ENCODE measurements around the gene TMEM139.

The TMEM139 gene

DNA sequence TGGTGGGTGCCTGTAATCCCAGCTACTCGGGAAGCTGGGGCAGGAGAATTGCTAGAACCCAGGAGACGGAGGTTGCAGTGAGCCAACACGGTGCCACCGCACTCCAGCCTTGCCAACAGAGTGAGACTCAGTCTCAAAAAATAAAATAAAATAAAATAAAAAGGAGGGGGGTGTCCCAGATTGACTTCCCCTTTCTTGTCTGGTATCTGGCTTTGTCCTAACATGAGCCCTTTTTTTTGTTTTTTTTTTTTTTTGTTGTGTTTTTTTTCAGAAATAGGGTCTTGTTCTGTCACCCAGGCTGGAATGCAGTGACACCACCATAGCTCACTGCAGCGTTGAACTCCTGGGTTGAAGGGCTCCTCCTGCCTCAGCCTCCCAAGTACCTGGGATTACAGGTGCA is 8.1 kb downstream of the TMEM139 start:
- Histone ChIP-seq H3K4me3 (ENCODE audit: low read depth, low read length) (no peak overlapping the region), H3K9me3 (ENCODE audit: control insufficient read depth, insufficient read depth, low read length) (no peaks in the 10 kb centered on the region), H3K36me3 (ENCODE audit: control insufficient read depth, insufficient read depth, low read length) (peaks cover 27% of the 10 kb centered on the region), H3K27me3 (ENCODE audit: control insufficient read depth, insufficient read depth, low read length) (no peaks in the 10 kb centered on the region), H3K4me1 (ENCODE audit: control insufficient read depth, insufficient read depth, low read length) (peaks cover 3% of the 10 kb centered on the region), H3K9ac (ENCODE audit: low read depth, low read length) (no peak overlapping the region)

DNA sequence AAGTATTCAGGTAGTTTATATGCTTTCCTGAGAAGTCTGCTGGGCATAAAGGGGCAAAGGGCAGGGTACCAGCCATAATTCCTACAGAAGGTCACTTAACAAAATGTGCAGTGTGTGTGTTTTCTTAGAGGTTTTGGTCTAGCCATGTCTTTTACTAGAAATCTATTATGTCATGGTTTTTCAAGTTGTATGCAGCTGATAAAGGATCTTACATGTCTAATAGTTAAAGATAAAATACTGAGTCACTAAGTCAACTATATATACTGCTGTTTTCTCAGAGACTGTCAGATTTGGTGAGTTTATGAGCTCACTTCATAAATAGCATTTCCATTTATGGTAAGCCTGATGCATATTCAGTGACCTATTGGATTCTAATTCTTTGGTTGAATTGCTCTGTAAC is 11.1 kb downstream of the TMEM139 start:
- Histone ChIP-seq H3K4me3 (ENCODE audit: low read depth, low read length) (no peak overlapping the region), H3K9ac (ENCODE audit: low read depth, low read length) (no peak overlapping the region), H3K4me1 (ENCODE audit: control insufficient read depth, insufficient read depth, low read length) (no peaks in the 10 kb centered on the region), H3K9me3 (ENCODE audit: control insufficient read depth, insufficient read depth, low read length) (no peaks in the 10 kb centered on the region), H3K36me3 (ENCODE audit: control insufficient read depth, insufficient read depth, low read length) (peaks cover 46% of the 10 kb centered on the region), H3K27me3 (ENCODE audit: control insufficient read depth, insufficient read depth, low read length) (no peaks in the 10 kb centered on the region)

DNA sequence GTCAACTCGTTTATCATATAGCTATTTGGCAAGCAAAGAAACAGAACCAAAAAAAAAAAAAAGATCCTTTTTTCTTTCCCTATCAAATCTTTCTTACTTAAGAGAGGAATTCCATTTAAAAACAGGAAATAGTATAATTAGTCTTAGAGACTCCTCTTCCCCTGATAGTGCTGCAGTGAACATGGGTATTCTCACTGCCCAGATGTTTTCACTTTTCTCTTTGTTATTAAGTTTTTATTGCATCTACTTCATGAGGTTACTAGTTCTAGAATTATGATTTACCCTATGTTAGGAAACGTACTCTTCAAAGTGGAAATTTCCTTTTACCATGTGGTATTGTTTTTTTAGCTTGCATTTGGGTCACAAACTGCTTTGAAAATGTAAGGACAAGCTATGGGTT is 11.9 kb downstream of the TMEM139 start:
- Histone ChIP-seq H3K4me3 (ENCODE audit: low read depth, low read length) (no peak overlapping the region), H3K9ac (ENCODE audit: low read depth, low read length) (no peak overlapping the region), H3K9me3 (ENCODE audit: control insufficient read depth, insufficient read depth, low read length) (no peaks in the 10 kb centered on the region), H3K4me1 (ENCODE audit: control insufficient read depth, insufficient read depth, low read length) (no peaks in the 10 kb centered on the region), H3K36me3 (ENCODE audit: control insufficient read depth, insufficient read depth, low read length) (peaks cover 50% of the 10 kb centered on the region), H3K27me3 (ENCODE audit: control insufficient read depth, insufficient read depth, low read length) (no peaks in the 10 kb centered on the region)

DNA sequence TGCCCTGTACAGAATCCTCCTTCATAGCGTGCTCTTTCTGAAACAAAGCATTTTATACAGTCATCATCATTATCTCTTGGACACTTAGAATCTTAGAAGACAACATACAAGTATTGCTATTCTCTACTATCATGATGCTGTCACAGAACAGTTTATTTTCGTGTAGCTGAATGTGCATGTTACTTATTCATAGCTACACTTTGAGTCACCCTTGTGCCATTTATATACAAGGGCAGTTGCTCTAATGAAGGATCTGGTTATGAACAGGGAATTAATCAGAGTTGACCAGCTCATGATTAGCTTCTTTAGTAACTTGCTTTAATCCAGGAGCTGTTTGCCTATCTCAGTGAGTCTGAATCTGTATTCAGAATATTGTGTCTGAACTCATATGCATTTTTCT is 14.6 kb downstream of the TMEM139 start:
- peaks cover 41% of the 10 kb centered on the region for H3K36me3 ChIP-seq (ENCODE audit: control insufficient read depth, insufficient read depth, low read length)
- H3K9ac ChIP-seq (ENCODE audit: low read depth, low read length): no peak overlapping the region
- H3K4me3 ChIP-seq (ENCODE audit: low read depth, low read length): no peak overlapping the region
- no peaks in the 10 kb centered on the region for H3K4me1 ChIP-seq (ENCODE audit: control insufficient read depth, insufficient read depth, low read length)
- no peaks in the 10 kb centered on the region for H3K27me3 ChIP-seq (ENCODE audit: control insufficient read depth, insufficient read depth, low read length)
- no peaks in the 10 kb centered on the region for H3K9me3 ChIP-seq (ENCODE audit: control insufficient read depth, insufficient read depth, low read length)

DNA sequence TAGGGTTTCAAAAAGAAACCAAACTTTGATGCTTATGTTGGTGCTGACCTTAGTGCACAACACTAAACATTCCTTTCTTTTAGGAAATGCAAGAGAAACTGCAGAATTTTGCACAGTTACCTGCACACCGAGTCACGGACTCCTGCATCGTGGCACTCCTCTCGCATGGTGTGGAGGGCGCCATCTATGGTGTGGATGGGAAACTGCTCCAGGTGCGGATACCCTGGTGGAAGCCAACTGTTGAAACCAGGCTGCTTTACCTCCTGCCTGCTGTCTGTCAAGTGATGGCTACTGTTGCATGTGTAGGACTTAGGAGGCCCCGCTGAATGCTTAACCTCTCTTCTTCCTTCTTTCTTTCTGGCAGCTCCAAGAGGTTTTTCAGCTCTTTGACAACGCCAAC is 15.1 kb downstream of the TMEM139 start:
- H3K36me3 ChIP-seq (ENCODE audit: control insufficient read depth, insufficient read depth, low read length): peaks cover 43% of the 10 kb centered on the region
- H3K4me3 ChIP-seq (ENCODE audit: low read depth, low read length): no peak overlapping the region
- no peaks in the 10 kb centered on the region for H3K9me3 ChIP-seq (ENCODE audit: control insufficient read depth, insufficient read depth, low read length)
- H3K27me3 ChIP-seq (ENCODE audit: control insufficient read depth, insufficient read depth, low read length): no peaks in the 10 kb centered on the region
- no peak overlapping the region for H3K9ac ChIP-seq (ENCODE audit: low read depth, low read length)
- no peaks in the 10 kb centered on the region for H3K4me1 ChIP-seq (ENCODE audit: control insufficient read depth, insufficient read depth, low read length)

DNA sequence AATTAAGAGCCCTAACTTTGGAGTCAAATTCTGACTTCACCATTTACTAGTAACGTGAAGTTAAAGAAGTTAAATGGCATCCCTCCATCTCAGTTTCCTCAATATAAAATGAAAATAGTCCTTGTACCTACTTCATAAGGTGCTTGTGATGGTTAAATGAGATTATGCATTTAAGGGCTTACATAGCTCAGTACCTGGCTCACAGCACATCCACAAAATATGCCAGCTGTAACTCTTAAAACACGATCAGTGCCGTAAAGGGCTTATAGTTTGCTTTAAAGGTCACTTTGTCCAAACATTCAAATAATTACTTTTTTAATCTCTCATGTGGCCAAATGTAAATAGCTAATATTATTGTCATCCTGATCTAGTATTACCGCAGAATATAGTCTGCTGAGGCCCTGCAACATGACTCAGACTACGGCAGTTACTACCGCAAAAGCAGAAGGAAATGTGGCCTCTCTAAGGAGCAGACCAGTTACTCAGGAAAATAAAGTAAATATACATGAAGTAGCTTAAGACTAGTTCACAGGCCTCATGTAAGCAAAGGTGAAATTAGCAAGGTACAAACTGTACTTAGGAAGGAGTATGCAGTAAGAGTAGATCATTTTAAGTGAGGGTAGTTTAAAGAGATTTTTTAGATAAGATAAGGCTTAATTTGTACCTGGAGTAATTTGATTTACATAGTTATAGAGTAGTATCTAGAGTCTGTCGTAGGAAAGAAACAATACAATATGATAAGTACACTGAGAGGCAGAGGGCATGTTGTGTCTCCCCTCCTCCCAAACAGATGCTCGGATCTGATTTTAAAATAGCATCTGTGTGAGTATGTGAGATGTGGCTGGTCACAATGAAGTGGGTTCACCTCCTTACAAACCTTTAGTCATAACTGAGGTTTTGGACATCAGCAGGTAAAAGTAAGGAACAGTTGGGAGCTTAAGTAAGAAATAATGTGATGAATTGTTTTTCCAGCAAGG is 16.5 kb downstream of the TMEM139 start:
- no peak overlapping the region for H3K4me3 ChIP-seq (ENCODE audit: low read depth, low read length)
- H3K4me1 ChIP-seq (ENCODE audit: control insufficient read depth, insufficient read depth, low read length): no peaks in the 10 kb centered on the region
- peaks cover 45% of the 10 kb centered on the region for H3K36me3 ChIP-seq (ENCODE audit: control insufficient read depth, insufficient read depth, low read length)
- no peak overlapping the region for H3K9ac ChIP-seq (ENCODE audit: low read depth, low read length)
- no peaks in the 10 kb centered on the region for H3K27me3 ChIP-seq (ENCODE audit: control insufficient read depth, insufficient read depth, low read length)
- no peaks in the 10 kb centered on the region for H3K9me3 ChIP-seq (ENCODE audit: control insufficient read depth, insufficient read depth, low read length)

DNA sequence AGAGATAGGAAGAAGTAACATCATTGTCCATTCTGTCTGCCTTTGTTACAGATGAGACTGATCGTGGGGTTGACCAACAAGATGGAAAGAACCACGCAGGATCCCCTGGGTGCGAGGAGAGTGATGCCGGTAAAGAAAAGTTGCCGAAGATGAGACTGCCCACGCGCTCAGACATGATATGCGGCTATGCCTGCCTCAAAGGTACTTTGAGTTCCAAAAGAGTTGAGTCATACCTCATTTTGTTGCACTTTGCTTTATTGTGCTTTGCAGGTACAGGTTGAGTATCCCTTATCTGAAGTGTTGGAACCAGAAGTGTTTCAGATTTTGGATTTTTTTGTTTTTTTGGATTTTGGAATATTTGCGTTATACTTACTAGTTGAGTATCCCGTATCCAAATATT is 19.0 kb downstream of the TMEM139 start:
- H3K36me3 ChIP-seq (ENCODE audit: control insufficient read depth, insufficient read depth, low read length): peaks cover 41% of the 10 kb centered on the region
- H3K27me3 ChIP-seq (ENCODE audit: control insufficient read depth, insufficient read depth, low read length): no peaks in the 10 kb centered on the region
- H3K9me3 ChIP-seq (ENCODE audit: control insufficient read depth, insufficient read depth, low read length): no peaks in the 10 kb centered on the region
- no peaks in the 10 kb centered on the region for H3K4me1 ChIP-seq (ENCODE audit: control insufficient read depth, insufficient read depth, low read length)
- H3K4me3 ChIP-seq (ENCODE audit: low read depth, low read length): no peak overlapping the region
- no peak overlapping the region for H3K9ac ChIP-seq (ENCODE audit: low read depth, low read length)

DNA sequence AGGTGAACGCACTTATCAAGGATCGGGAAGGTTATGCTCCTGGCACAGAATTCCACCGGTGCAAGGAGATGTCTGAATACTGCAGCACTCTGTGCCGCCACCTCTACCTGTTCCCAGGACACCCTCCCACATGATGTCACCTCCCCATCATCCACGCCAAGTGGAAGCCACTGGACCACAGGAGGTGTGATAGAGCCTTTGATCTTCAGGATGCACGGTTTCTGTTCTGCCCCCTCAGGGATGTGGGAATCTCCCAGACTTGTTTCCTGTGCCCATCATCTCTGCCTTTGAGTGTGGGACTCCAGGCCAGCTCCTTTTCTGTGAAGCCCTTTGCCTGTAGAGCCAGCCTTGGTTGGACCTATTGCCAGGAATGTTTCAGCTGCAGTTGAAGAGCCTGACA is 20.2 kb downstream of the TMEM139 start:
- H3K36me3 ChIP-seq (ENCODE audit: control insufficient read depth, insufficient read depth, low read length): peaks cover 39% of the 10 kb centered on the region
- no peaks in the 10 kb centered on the region for H3K4me1 ChIP-seq (ENCODE audit: control insufficient read depth, insufficient read depth, low read length)
- no peak overlapping the region for H3K9ac ChIP-seq (ENCODE audit: low read depth, low read length)
- H3K4me3 ChIP-seq (ENCODE audit: low read depth, low read length): no peak overlapping the region
- no peaks in the 10 kb centered on the region for H3K27me3 ChIP-seq (ENCODE audit: control insufficient read depth, insufficient read depth, low read length)
- H3K9me3 ChIP-seq (ENCODE audit: control insufficient read depth, insufficient read depth, low read length): no peaks in the 10 kb centered on the region

DNA sequence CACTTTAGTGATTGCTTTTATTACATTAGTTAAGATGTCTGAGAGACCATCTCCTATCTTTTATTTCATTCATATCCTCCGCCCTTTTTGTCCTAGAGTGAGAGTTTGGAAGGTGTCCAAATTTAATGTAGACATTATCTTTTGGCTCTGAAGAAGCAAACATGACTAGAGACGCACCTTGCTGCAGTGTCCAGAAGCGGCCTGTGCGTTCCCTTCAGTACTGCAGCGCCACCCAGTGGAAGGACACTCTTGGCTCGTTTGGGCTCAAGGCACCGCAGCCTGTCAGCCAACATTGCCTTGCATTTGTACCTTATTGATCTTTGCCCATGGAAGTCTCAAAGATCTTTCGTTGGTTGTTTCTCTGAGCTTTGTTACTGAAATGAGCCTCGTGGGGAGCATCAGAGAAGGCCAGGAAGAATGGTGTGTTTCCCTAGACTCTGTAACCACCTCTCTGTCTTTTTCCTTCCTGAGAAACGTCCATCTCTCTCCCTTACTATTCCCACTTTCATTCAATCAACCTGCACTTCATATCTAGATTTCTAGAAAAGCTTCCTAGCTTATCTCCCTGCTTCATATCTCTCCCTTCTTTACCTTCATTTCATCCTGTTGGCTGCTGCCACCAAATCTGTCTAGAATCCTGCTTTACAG is 20.8 kb downstream of the TMEM139 start:
- H3K9ac ChIP-seq (ENCODE audit: low read depth, low read length): no peak overlapping the region
- H3K4me1 ChIP-seq (ENCODE audit: control insufficient read depth, insufficient read depth, low read length): no peaks in the 10 kb centered on the region
- no peaks in the 10 kb centered on the region for H3K27me3 ChIP-seq (ENCODE audit: control insufficient read depth, insufficient read depth, low read length)
- no peaks in the 10 kb centered on the region for H3K9me3 ChIP-seq (ENCODE audit: control insufficient read depth, insufficient read depth, low read length)
- H3K36me3 ChIP-seq (ENCODE audit: control insufficient read depth, insufficient read depth, low read length): peaks cover 33% of the 10 kb centered on the region
- no peak overlapping the region for H3K4me3 ChIP-seq (ENCODE audit: low read depth, low read length)

DNA sequence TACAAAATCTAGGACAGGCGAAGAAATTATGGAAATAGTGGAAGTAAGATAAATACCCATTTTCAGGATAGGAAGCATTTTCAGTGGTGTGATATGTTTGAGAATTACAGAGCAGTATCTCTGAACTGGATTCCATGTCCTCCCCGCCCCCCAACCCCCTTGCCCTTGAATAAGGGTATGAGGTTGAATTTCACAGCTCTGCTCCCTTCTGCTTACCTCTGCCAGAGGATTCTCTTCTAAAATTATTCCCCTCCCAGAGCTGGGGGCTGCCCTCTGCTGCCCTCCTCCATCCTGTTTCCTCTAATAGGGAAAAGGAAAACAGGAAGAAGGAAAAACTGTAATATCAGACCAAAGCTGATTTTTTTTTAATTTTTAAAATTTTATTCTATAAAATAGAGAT is 23.9 kb downstream of the TMEM139 start:
- no peaks in the 10 kb centered on the region for H3K4me1 ChIP-seq (ENCODE audit: control insufficient read depth, insufficient read depth, low read length)
- no peaks in the 10 kb centered on the region for H3K9me3 ChIP-seq (ENCODE audit: control insufficient read depth, insufficient read depth, low read length)
- no peak overlapping the region for H3K9ac ChIP-seq (ENCODE audit: low read depth, low read length)
- no peaks in the 10 kb centered on the region for H3K27me3 ChIP-seq (ENCODE audit: control insufficient read depth, insufficient read depth, low read length)
- peaks cover 22% of the 10 kb centered on the region for H3K36me3 ChIP-seq (ENCODE audit: control insufficient read depth, insufficient read depth, low read length)
- H3K4me3 ChIP-seq (ENCODE audit: low read depth, low read length): no peak overlapping the region

DNA sequence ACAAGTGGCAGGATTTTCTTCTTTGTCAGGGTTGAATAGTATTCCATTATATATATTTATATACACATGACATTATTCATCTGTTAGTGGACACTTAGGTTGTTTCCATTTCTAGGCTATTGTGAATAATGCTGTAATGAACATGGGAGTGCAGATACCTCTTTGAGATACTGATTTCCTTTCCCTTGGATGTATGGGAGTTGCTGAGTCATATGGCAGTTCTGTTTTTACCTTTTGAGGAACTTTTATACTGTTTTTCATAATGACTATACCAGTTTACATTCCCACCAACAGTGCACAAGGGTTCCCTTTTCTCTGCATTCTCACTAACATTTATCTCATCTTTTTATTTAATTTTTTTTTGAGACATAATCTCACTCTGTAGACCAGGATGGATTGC is 29.4 kb downstream of the TMEM139 start:
- H3K9ac ChIP-seq (ENCODE audit: low read depth, low read length): no peak overlapping the region
- no peaks in the 10 kb centered on the region for H3K9me3 ChIP-seq (ENCODE audit: control insufficient read depth, insufficient read depth, low read length)
- no peaks in the 10 kb centered on the region for H3K27me3 ChIP-seq (ENCODE audit: control insufficient read depth, insufficient read depth, low read length)
- H3K36me3 ChIP-seq (ENCODE audit: control insufficient read depth, insufficient read depth, low read length): no peaks in the 10 kb centered on the region
- no peak overlapping the region for H3K4me3 ChIP-seq (ENCODE audit: low read depth, low read length)
- no peaks in the 10 kb centered on the region for H3K4me1 ChIP-seq (ENCODE audit: control insufficient read depth, insufficient read depth, low read length)

DNA sequence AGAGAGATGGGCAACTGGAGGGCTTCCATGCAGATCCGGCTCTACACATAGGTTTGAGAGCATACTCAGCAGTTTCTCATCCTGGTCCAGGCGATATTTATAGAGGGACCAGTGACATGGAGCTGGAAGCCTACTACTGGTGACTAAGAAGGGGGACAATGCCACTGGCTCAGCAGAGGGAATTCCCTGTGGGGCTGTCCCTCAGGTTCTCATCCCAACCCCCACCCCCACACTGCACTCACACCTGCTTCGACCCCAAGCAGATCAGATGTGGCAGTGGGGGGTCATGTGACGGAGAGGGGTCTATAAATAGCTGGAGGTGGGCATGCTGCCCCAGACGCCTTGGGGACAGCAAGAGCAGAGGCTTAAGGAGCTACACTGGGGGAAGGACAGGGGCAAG is 31.0 kb downstream of the TMEM139 start, which contains the start of gene CLCN1:
TSS of gene CLCN1 (plus strand) at position 336 of the 400 bp plus-strand sequence. CDS start 102 bp downstream, outside the sequence.
- Histone ChIP-seq H3K9ac (ENCODE audit: low read depth, low read length) (no peak within 1 kb of the TSS), H3K4me3 (ENCODE audit: low read depth, low read length) (no peak within 1 kb of the TSS), H3K4me1 (ENCODE audit: control insufficient read depth, insufficient read depth, low read length) (no peaks in the 10 kb centered on the region), H3K27me3 (ENCODE audit: control insufficient read depth, insufficient read depth, low read length) (no peaks in the 10 kb centered on the region), H3K9me3 (ENCODE audit: control insufficient read depth, insufficient read depth, low read length) (no peaks in the 10 kb centered on the region), H3K36me3 (ENCODE audit: control insufficient read depth, insufficient read depth, low read length) (no peaks in the 10 kb centered on the region)

Measured in iPS-15b (cell line).